Mucosa of descending colon (tissue), 3 donors: Measurements from ENCODE around the gene FAP. TPM values are rescaled to one million over a fixed set of nuclear protein-coding genes. Genes with fewer than 3 reads are reported as not detected.

ENCODE experiments used
- ATAC-seq: fragments of 200-7000 bp; cut with Tn5 transposase; one replicate; pipeline ENCODE4 v1.9.1; 2020; ENCODE audit warnings: mild to moderate bottlenecking, moderate library complexity
- DNase-seq, 3 donors: peaks; one replicate each; pipeline ENCODE4 v3.0.0-alpha.2; 2020
- H3K36me3 ChIP-seq: fragments of 200-600 bp; one replicate; pipeline ENCODE4 v1.8.0; 2021; ENCODE audit warnings: low read depth, mild to moderate bottlenecking
- H3K4me1 ChIP-seq: fragments of 200-600 bp; one replicate; pipeline ENCODE4 v1.8.0; 2021; ENCODE audit warnings: low read depth, mild to moderate bottlenecking
- H3K4me3 ChIP-seq: fragments of 200-600 bp; one replicate; pipeline ENCODE4 v1.8.0; 2021; ENCODE audit warnings: mild to moderate bottlenecking
- H3K9me3 ChIP-seq: fragments of 200-600 bp; one replicate; pipeline ENCODE4 v1.8.0; 2021; ENCODE audit warnings: mild to moderate bottlenecking
- intact Hi-C, 2 donors: fragments of 100-400 bp; cut with DNase I in 1 of 2; cut with micrococcal nuclease in 1 of 2; formaldehyde crosslinking; loops; one replicate each; pipeline versions ENCODE4 v1.11.0 to v1.11.1; 2022; cut with DNase I, micrococcal nuclease
- total RNA-seq, 3 donors: library from RNA; stranded (reverse); fragmentation: NEBNext Ultra II Directional in 2 of 3; extraction: Animal tissue kit (Norgen Biotek cat#: 25700) in 2 of 3; gene quantifications; one replicate each; pipeline versions ENCODE4 v1.2.1 to v1.2.4, GENCODE V29; 2021 to 2023
- TF ChIP-seq, protein P1 (sequence below): fragments of 200-600 bp; IDR thresholded peaks from one replicate; pipeline ENCODE4 v1.8.0; 2022; ENCODE audit warnings: antibody characterized with exemption, mild to moderate bottlenecking
- donor health status: DM: no; HTN: no; CAD: no; lungs with moderate emphysema.
- donor health status: DM: no; HTN: no; CAD: no.
- donor health status: DM: no; HTN: yes; CAD: no.

FAP gene
- total RNA-seq, 3 donors from 2014 or later, result 0.20 to 4.0 (median 1.3) TPM

- no peaks in the 10 kb centered on the region for H3K4me1 ChIP-seq
- no peaks in the 10 kb centered on the region for H3K36me3 ChIP-seq
- H3K9me3 ChIP-seq, result no peaks in the 10 kb centered on the region
- DNase-seq, result no peak
- intact Hi-C loops, result no loop called here
- ATAC-seq, result no peak
- TF ChIP-seq, protein P1, sequence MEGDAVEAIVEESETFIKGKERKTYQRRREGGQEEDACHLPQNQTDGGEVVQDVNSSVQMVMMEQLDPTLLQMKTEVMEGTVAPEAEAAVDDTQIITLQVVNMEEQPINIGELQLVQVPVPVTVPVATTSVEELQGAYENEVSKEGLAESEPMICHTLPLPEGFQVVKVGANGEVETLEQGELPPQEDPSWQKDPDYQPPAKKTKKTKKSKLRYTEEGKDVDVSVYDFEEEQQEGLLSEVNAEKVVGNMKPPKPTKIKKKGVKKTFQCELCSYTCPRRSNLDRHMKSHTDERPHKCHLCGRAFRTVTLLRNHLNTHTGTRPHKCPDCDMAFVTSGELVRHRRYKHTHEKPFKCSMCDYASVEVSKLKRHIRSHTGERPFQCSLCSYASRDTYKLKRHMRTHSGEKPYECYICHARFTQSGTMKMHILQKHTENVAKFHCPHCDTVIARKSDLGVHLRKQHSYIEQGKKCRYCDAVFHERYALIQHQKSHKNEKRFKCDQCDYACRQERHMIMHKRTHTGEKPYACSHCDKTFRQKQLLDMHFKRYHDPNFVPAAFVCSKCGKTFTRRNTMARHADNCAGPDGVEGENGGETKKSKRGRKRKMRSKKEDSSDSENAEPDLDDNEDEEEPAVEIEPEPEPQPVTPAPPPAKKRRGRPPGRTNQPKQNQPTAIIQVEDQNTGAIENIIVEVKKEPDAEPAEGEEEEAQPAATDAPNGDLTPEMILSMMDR, result no peak
- H3K4me3 ChIP-seq, result no peak overlapping the region
Observed at GRCh38 chr2:162258686-162259085, 15.4 kb upstream of the FAP start.

DNA sequence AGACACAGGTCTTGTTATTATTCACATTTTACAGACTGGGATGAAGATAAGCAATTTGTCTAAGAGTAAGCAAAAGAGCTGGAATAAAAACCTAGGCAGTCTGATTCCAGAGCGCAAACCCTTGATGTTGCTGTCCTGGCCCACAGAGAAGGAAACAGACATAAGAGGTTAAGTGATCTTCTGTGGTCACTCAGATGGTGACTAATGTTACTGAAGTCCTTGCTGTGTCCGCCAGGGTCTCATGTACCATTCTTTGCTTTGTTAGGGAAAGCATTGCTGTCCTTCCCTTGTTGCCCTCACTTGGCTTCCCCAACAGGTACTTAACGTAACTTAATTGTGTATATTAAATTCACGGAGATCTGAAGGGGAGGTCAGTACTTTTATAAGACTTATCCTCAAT is 14.9 kb upstream of the FAP start:
- no peak overlapping the region for H3K4me3 ChIP-seq
- no peaks in the 10 kb centered on the region for H3K4me1 ChIP-seq
- intact Hi-C loops, result no loop called here
- H3K36me3 ChIP-seq, result no peaks in the 10 kb centered on the region
- ATAC-seq, result no peak
- DNase-seq, result no peak
- no peaks in the 10 kb centered on the region for H3K9me3 ChIP-seq
- TF ChIP-seq, protein P1, result no peak

GRCh38 chr2:162257425-162257824 is 14.2 kb upstream of the FAP start:
- intact Hi-C loops, result no loop called here
- no peak for ATAC-seq

DNA sequence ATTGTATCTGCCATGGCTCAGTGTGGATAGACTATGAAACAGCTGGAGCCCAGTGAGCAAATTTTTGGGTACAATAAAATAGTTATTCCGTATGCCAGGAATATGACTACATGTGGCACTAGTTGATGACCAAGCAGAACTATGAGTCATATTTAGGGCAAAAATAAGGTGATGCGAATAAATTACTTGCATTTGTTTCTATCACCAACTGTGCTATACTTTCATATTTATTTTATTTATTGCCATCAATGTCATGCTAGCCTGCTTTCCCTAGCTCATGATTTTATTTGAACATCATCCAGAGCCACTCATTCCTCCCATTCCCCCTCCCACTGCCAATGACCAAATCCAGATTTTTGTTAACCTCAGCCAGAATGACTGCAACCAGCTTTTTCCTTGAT is 13.3 kb upstream of the FAP start:
- no peaks in the 10 kb centered on the region for H3K4me1 ChIP-seq
- no peak overlapping the region for H3K4me3 ChIP-seq
- ATAC-seq, result no peak
- DNase-seq, result no peak
- H3K9me3 ChIP-seq, result no peaks in the 10 kb centered on the region
- H3K36me3 ChIP-seq, result no peaks in the 10 kb centered on the region
- intact Hi-C loops, result no loop called here
- TF ChIP-seq, protein P1, result no peak

More at GRCh38 chr2:162257425-162257824, 14.2 kb upstream of the FAP start:
- TF ChIP-seq, protein P1, result no peak
- H3K9me3 ChIP-seq, result no peaks in the 10 kb centered on the region
- no peak for DNase-seq
- H3K4me1 ChIP-seq, result no peaks in the 10 kb centered on the region
- no peak overlapping the region for H3K4me3 ChIP-seq
- H3K36me3 ChIP-seq, result no peaks in the 10 kb centered on the region

DNA sequence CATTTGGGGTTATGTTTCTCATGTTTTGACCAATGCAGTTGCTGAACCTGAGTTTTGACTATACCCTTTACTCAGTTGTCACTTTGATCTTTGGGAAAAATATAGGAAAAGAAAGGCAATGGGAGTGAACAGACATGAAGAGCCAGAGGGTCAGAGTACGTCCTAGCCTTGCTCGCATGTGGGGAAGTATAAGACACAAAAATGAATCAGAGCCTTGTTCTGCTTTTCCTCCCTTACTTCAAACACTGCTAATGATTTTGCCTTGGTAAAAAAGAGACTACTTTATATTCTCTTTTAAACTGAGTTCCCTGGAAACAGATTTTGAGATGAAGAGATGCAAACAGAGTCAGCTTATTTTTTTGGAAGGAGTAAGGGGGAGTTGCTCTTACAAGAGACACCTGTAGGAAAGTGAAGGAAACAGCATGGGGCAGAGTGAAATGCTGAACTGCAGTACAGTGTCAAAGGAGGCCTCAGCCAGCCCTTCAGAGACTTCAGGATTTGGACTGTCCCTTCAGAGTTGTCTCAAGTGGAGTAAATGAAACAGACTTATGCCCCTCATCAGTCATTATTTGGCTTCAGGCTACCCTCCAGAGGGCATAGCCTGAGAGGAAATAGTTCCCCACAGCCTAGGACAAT is 11.1 kb upstream of the FAP start:
- Histone ChIP-seq H3K4me1 (no peaks in the 10 kb centered on the region), H3K4me3 (no peak overlapping the region), H3K36me3 (no peaks in the 10 kb centered on the region), H3K9me3 (no peaks in the 10 kb centered on the region)
- intact Hi-C loops, result no loop called here
- TF ChIP-seq, protein P1, result no peak
- no peak for ATAC-seq
- DNase-seq, result no peak

- Histone ChIP-seq H3K9me3 (no peaks in the 10 kb centered on the region), H3K4me3 (no peak overlapping the region), H3K36me3 (no peaks in the 10 kb centered on the region), H3K4me1 (no peaks in the 10 kb centered on the region)
- ATAC-seq, result no peak
- intact Hi-C loops, result no loop called here
- TF ChIP-seq, protein P1, result no peak
- DNase-seq, result no peak
Observed at GRCh38 chr2:162253435-162253834, 10.2 kb upstream of the FAP start.
